ENCODE results near the gene ANXA2R. TPM values are rescaled to one million over a fixed set of nuclear protein-coding genes. Genes with fewer than 3 reads are reported as not detected.

ANXA2R gene
- total and polyA plus RNA-seq, 9 of the 15 experiments (the other 6 are each of a cell fraction or from before 2014, with no cell fraction given): 2.1 to 4.8 (median 3.4) TPM

GRCh38 chr5:43008363-43009153, 31.6 kb downstream of the ANXA2R start (continued):
- TF ChIP-seq TCF7L2 (IDR thresholded peaks at IDR 0.05; ENCODE audit: low read depth, low read length) (no peak), NR2F6 (CRISPR knock-in tag; IDR thresholded peaks at IDR 0.05) (0 out of 2 replicates have a peak, but pooled peaks have one; percentile 45), RBM39 (optimal IDR thresholded peaks at IDR 0.05; ENCODE audit: low read depth, low read length) (no peak), ARID1B (IDR thresholded peaks at IDR 0.05) (peak; percentile 75), HBP1 (CRISPR knock-in tag; IDR thresholded peaks at IDR 0.05) (no peak), E2F1 (CRISPR knock-in tag; IDR thresholded peaks at IDR 0.05) (peak; percentile 66; the same call in 1 of the 2 replicates), CREM (IDR thresholded peaks at IDR 0.05; ENCODE audit: low read depth) (peak; percentile 79), SP2 (IDR thresholded peaks at IDR 0.05; ENCODE audit: extremely low read depth, low read depth, low read length, poor library complexity, severe bottlenecking) (no peak), ZNF175 (CRISPR knock-in tag; IDR thresholded peaks at IDR 0.05; ENCODE audit: low read depth) (peak; percentile 51), SAP30 (IDR thresholded peaks at IDR 0.05; ENCODE audit: borderline replicate concordance, insufficient read depth, low read depth, low read length, poor library complexity, severe bottlenecking) (peak; percentile 4), CSDE1 (IDR thresholded peaks at IDR 0.05) (no peak; a peak in 1 of 4 replicates), LCOR (CRISPR knock-in tag; IDR thresholded peaks at IDR 0.05) (peak; percentile 72; the same call in 1 of the 2 replicates), FOXJ2 (tag; IDR thresholded peaks at IDR 0.05) (peak; percentile 13; the same call in 1 of the 2 replicates), SMARCA5 (IDR thresholded peaks at IDR 0.05) (peak; percentile 90; the same call in 1 of the 2 replicates), SRF (CRISPR knock-in tag; IDR thresholded peaks at IDR 0.05) (peak in 1 of 2 experiments; percentile 81; a peak in 2 of 4 replicates), HDAC6 (IDR thresholded peaks at IDR 0.05; ENCODE audit: low read depth, low read length) (0 out of 2 replicates have a peak, but pooled peaks have one; percentile 27), RCOR1 (IDR thresholded peaks at IDR 0.05; ENCODE audit: borderline replicate concordance in 1 of 2, low read depth in 2 of 2, low read length in 2 of 2) (peak; percentile 80 to 93), MYC (IDR thresholded peaks at IDR 0.05; ENCODE audit: low read depth, low read length) (peak; percentile 84), MYC (CRISPR knock-in tag; IDR thresholded peaks at IDR 0.05; ENCODE audit: borderline replicate concordance, low read depth) (no peak), ZNF146 (CRISPR knock-in tag; IDR thresholded peaks at IDR 0.05; ENCODE audit: unreplicated experiment) (no peak), CBFA2T2 (conservative IDR thresholded peaks at IDR 0.05) (no peak), SMC3 (conservative IDR thresholded peaks at IDR 0.05; ENCODE audit: insufficient read depth, low read depth, low read length) (no peak), ZNF511 (CRISPR knock-in tag; IDR thresholded peaks at IDR 0.05) (peak; percentile 89), BRD4 (IDR thresholded peaks at IDR 0.05) (peak; percentile 53), RFX5 (IDR thresholded peaks at IDR 0.05; ENCODE audit: low read depth, low read length) (no peak), FOXK1 (CRISPR knock-in tag; IDR thresholded peaks at IDR 0.05; ENCODE audit: borderline replicate concordance) (peak; percentile 90; the same call in 1 of the 2 replicates)

Measured in K562 (cell line).